HuH-7 (cell line): ENCODE results near the gene MATN1.

ENCODE experiments used
- DNase-seq: peaks from one replicate; pipeline ENCODE4 v3.0.0; 2011; ENCODE audit warnings: low spot score

Gene MATN1

GRCh38 chr1:30744060-30744756 is 20.8 kb upstream of the MATN1 start:
- no peak for DNase-seq

GRCh38 chr1:30743584-30744059 is 20.2 kb upstream of the MATN1 start:
- DNase-seq = no peak

- DNase-seq = no peak
These were observed 19.7 kb upstream of the MATN1 start for GRCh38 chr1:30742963-30743559.

GRCh38 chr1:30742300-30742962 is 19.0 kb upstream of the MATN1 start:
- no peak for DNase-seq

- DNase-seq = no peak
These were observed 18.0 kb upstream of the MATN1 start for GRCh38 chr1:30741239-30741894.

GRCh38 chr1:30740251-30741238 is 17.2 kb upstream of the MATN1 start:
- no peak for DNase-seq

- no peak for DNase-seq
These were observed 16.2 kb upstream of the MATN1 start for GRCh38 chr1:30739601-30740000.

- DNase-seq = no peak
These were observed 15.6 kb upstream of the MATN1 start for GRCh38 chr1:30738715-30739559.

GRCh38 chr1:30738040-30738714 is 14.8 kb upstream of the MATN1 start:
- DNase-seq = no peak

GRCh38 chr1:30737357-30738039 is 14.1 kb upstream of the MATN1 start:
- DNase-seq = no peak

- DNase-seq = no peak
These were observed 12.5 kb upstream of the MATN1 start for GRCh38 chr1:30735668-30736498.

GRCh38 chr1:30735124-30735523 is 11.7 kb upstream of the MATN1 start:
- no peak for DNase-seq

- no peak for DNase-seq
These were observed 11.2 kb upstream of the MATN1 start for GRCh38 chr1:30734580-30734979.

- no peak for DNase-seq
These were observed 10.7 kb upstream of the MATN1 start for GRCh38 chr1:30734106-30734505.

- DNase-seq = no peak
These were observed 10.1 kb upstream of the MATN1 start for GRCh38 chr1:30733493-30733892.

- DNase-seq = no peak
These were observed 9.1 kb upstream of the MATN1 start for GRCh38 chr1:30732277-30732996.

- no peak for DNase-seq
These were observed 8.5 kb upstream of the MATN1 start for GRCh38 chr1:30731806-30732276.
